CD14-positive monocyte (primary cell): ENCODE results near the gene NPW. TPM values are rescaled to one million over a fixed set of nuclear protein-coding genes. Genes with fewer than 3 reads are reported as not detected.

Experiments
- DNase-seq, 3 donors: peaks; one replicate each; pipeline ENCODE4 v3.0.0-alpha.2; 2011 to 2022
- H2AFZ ChIP-seq: 2 replicates; pipeline ENCODE4 v1.6.0; 2012; ENCODE audit warnings: mild to moderate bottlenecking, low read depth, low read length, inconsistent platforms; ENCODE audit not compliant: insufficient read depth, poor library complexity, severe bottlenecking
- H3K27ac ChIP-seq, 2 donors: 1 replicate in 1 of 2; 2 replicates in 1 of 2; pipeline ENCODE4 v1.5.1; 2012 to 2013; ENCODE audit warnings: low read length in 2 of 2, control low read depth in 1 of 2, inconsistent platforms in 1 of 2, low read depth in 1 of 2, mild to moderate bottlenecking in 1 of 2
- H3K27me3 ChIP-seq, 2 donors: one replicate each; pipeline versions ENCODE4 v1.6.0 to v1.6.1; 2011 to 2013; ENCODE audit warnings: low read length in 2 of 2; ENCODE audit not compliant: control insufficient read depth in 2 of 2, insufficient read depth in 2 of 2
- H3K36me3 ChIP-seq, 2 donors: replicated peaks in 1 of 2; 1 replicate in 1 of 2; 2 replicates in 1 of 2; pipeline versions ENCODE4 v1.5.1 to v1.6.1; 2012 to 2013; ENCODE audit warnings: low read length in 2 of 2, control low read depth in 1 of 2, inconsistent platforms in 1 of 2, mild to moderate bottlenecking in 1 of 2; ENCODE audit not compliant: insufficient read depth in 2 of 2, control insufficient read depth in 1 of 2
- H3K4me1 ChIP-seq, 2 donors: 1 replicate in 1 of 2; 2 replicates in 1 of 2; pipeline versions ENCODE4 v1.5.1 to v1.6.1; 2012 to 2013; ENCODE audit warnings: low read length in 2 of 2, control low read depth in 1 of 2, inconsistent platforms in 1 of 2, mild to moderate bottlenecking in 1 of 2, moderate library complexity in 1 of 2; ENCODE audit not compliant: insufficient read depth in 2 of 2, control insufficient read depth in 1 of 2
- H3K4me2 ChIP-seq: replicated peaks from 2 replicates; pipeline ENCODE3; 2012; ENCODE audit warnings: low read length, moderate library complexity, mild to moderate bottlenecking; ENCODE audit not compliant: poor library complexity, severe bottlenecking; ENCODE audit errors: extremely low read depth
- H3K4me3 ChIP-seq, 3 experiments: fragments of 200-600 bp in 1 of 3; sonication (generic) in 1 of 3; replicated peaks in 1 of 3; 1 replicate in 2 of 3; 2 replicates in 1 of 3; pipeline ENCODE4 v1.5.1; 2011 to 2013; ENCODE audit warnings: low read length in 3 of 3, mild to moderate bottlenecking in 3 of 3, control low read depth in 2 of 3, low read depth in 2 of 3, inconsistent platforms in 1 of 3, moderate library complexity in 1 of 3
- H3K79me2 ChIP-seq: 2 replicates; pipeline ENCODE4 v1.6.0; 2012; ENCODE audit warnings: mild to moderate bottlenecking, control low read depth, inconsistent platforms, low read length, moderate library complexity; ENCODE audit not compliant: insufficient read depth
- H3K9ac ChIP-seq: 2 replicates; pipeline ENCODE4 v1.6.0; 2017; ENCODE audit warnings: low read length, mild to moderate bottlenecking; ENCODE audit not compliant: insufficient read depth, poor library complexity, severe bottlenecking
- H3K9me3 ChIP-seq, 2 donors: replicated peaks in 1 of 2; 1 replicate in 1 of 2; 2 replicates in 1 of 2; pipeline versions ENCODE4 v1.5.1 to v1.6.1; 2012 to 2013; ENCODE audit warnings: low read length in 2 of 2, control low read depth in 1 of 2; ENCODE audit not compliant: control insufficient read depth in 1 of 2, insufficient read depth in 1 of 2
- H4K20me1 ChIP-seq: 2 replicates; pipeline ENCODE4 v1.6.0; 2012; ENCODE audit warnings: mild to moderate bottlenecking, low read length, control low read depth, moderate library complexity; ENCODE audit not compliant: insufficient read depth
- H3K27ac Mint-ChIP-seq, 7 donors: one replicate each; pipeline ENCODE4 v1.8.0; 2020; ENCODE audit warnings: mild to moderate bottlenecking in 7 of 7, mixed read lengths in 7 of 7, moderate library complexity in 6 of 7, inconsistent platforms in 2 of 7
- H3K27me3 Mint-ChIP-seq, 3 donors: one replicate each; pipeline ENCODE4 v1.8.0; 2021 to 2022; ENCODE audit warnings: low read depth in 3 of 3, mild to moderate bottlenecking in 3 of 3, mixed read lengths in 3 of 3, moderate library complexity in 3 of 3, inconsistent platforms in 1 of 3
- H3K36me3 Mint-ChIP-seq, 2 donors: one replicate each; pipeline ENCODE4 v1.8.0; 2020; ENCODE audit warnings: mixed read lengths in 2 of 2, inconsistent platforms in 1 of 2, mild to moderate bottlenecking in 1 of 2
- H3K4me1 Mint-ChIP-seq: one replicate; pipeline ENCODE4 v1.8.0; 2020; ENCODE audit warnings: mild to moderate bottlenecking, mixed read lengths
- H3K4me3 Mint-ChIP-seq, 2 donors: one replicate each; pipeline ENCODE4 v1.8.0; 2020; ENCODE audit warnings: mild to moderate bottlenecking in 2 of 2, mixed read lengths in 2 of 2, moderate library complexity in 1 of 2
- H3K9me3 Mint-ChIP-seq, 7 donors: one replicate each; pipeline ENCODE4 v1.8.0; 2020 to 2022; ENCODE audit warnings: mixed read lengths in 7 of 7, mild to moderate bottlenecking in 6 of 7, moderate library complexity in 6 of 7, inconsistent platforms in 2 of 7
- CTCF ChIP-seq: fragments of 200-600 bp; IDR thresholded peaks from one replicate; pipeline ENCODE4 v1.8.0; 2022; ENCODE audit warnings: antibody characterized with exemption, mild to moderate bottlenecking
- WGBS: methylation state at CpG from one replicate; pipeline ENCODE4 v1.1.5; 2013; ENCODE audit warnings: missing lambda C conversion rate; ENCODE audit not compliant: insufficient coverage; 5-methylcytosine and 5-hydroxymethylcytosine counted together
- intact Hi-C, 2 donors: fragments of 100-400 bp; cut with micrococcal nuclease; formaldehyde crosslinking; loops; one replicate each; pipeline versions ENCODE4 v1.15.0 to v1.15.1; 2023
- polyA plus RNA-seq, 3 donors: library from polyadenylated mRNA; depleted of rRNA in 1 of 3; unstranded in 2 of 3; stranded (reverse) in 1 of 3; fragments of 300-500 nt in 2 of 3; fragments of >200 nt in 1 of 3; fragmentation: Illumina TruSeq in 2 of 3; gene quantifications; 1 replicate in 2 of 3; 2 replicates in 1 of 3; pipeline ENCODE4 v1.2.3, GENCODE V29; 2012 to 2021

Gene NPW
- polyA plus RNA-seq, 3 donors = not detected

- H3K36me3 Mint-ChIP-seq = peaks cover 47 to 59% of the 10 kb centered on the region in 2 donors
- H3K4me3 Mint-ChIP-seq = no peak overlapping the region
- intact Hi-C loops = no loop called here
- Histone ChIP-seq H3K9me3 (no peaks in the 10 kb centered on the region), H3K36me3 (peaks cover 52 to 69% of the 10 kb centered on the region in 2 donors), H3K4me3 (no peak overlapping the region), H3K9ac (no peak overlapping the region), H3K79me2 (peaks cover 7% of the 10 kb centered on the region), H3K4me1 (peaks cover 3 to 4% of the 10 kb centered on the region in 2 donors), H3K4me2 (no peak overlapping the region), H3K27me3 (no peaks in the 10 kb centered on the region), H2AFZ (no peak overlapping the region), H4K20me1 (peaks cover 21% of the 10 kb centered on the region), H3K27ac (no peak overlapping the region)
- no peak for DNase-seq
- H3K9me3 Mint-ChIP-seq = no peaks in the 10 kb centered on the region
- H3K27ac Mint-ChIP-seq = no peak overlapping the region
- H3K4me1 Mint-ChIP-seq = peaks cover 2% of the 10 kb centered on the region
- H3K27me3 Mint-ChIP-seq = no peaks in the 10 kb centered on the region
- TF ChIP-seq CTCF = no peak
- 96% methylated on average over 32 of the region's 39 CpGs for WGBS
These were observed 20.5 kb upstream of the NPW start for GRCh38 chr16:1998852-1999801.

GRCh38 chr16:1999866-2000514, 19.6 kb upstream of the NPW start:
- Histone ChIP-seq H3K4me2 (no peak overlapping the region), H3K79me2 (peaks cover 16% of the 10 kb centered on the region), H3K27ac (no peak overlapping the region), H3K27me3 (no peaks in the 10 kb centered on the region), H3K4me3 (no peak overlapping the region), H3K9me3 (no peaks in the 10 kb centered on the region), H3K4me1 (peaks cover 6 to 13% of the 10 kb centered on the region in 2 donors), H4K20me1 (peaks cover 30% of the 10 kb centered on the region), H3K9ac (no peak overlapping the region), H2AFZ (no peak overlapping the region), H3K36me3 (peaks cover 52 to 69% of the 10 kb centered on the region in 2 donors)
- Mint-ChIP-seq H3K9me3 (no peaks in the 10 kb centered on the region), H3K4me3 (no peak overlapping the region), H3K27me3 (no peaks in the 10 kb centered on the region), H3K4me1 (peaks cover 7% of the 10 kb centered on the region), H3K27ac (no peak overlapping the region), H3K36me3 (peaks cover 47 to 61% of the 10 kb centered on the region in 2 donors)
- no peak for TF ChIP-seq CTCF
- 94% methylated on average over 28 of the region's 28 CpGs for WGBS
- DNase-seq = no peak
- intact Hi-C loops = loop anchor here (10.0 kb wide), 2 partner anchors 245 to 255 kb away; partner anchors contain the start of gene ECI1 (in 1 of the 2)
